IMR-90 (cell line): Measurements from ENCODE around the gene HNRNPH3. TPM values are rescaled to one million over a fixed set of nuclear protein-coding genes. Genes with fewer than 3 reads are reported as not detected.
A peak's percentile ranks its signal among the peaks of the same experiment; 100 is the strongest.

Experiments used
- ATAC-seq: fragments of 200-7000 bp; cut with Tn5 transposase; 2 replicates; pipeline ENCODE4 v1.9.1; 2020; ENCODE audit warnings: low read depth, mild to moderate bottlenecking, moderate library complexity
- BruUV-seq: library from RNA; stranded (reverse); fragments of 400-500 nt; replicated peaks from 2 replicates; lab custom pipeline; 2021; lab: Mats Ljungman, UMichigan
- CTCF ChIA-PET: fragments of 300-600 bp; formaldehyde crosslinking; extraction: SDS; loops from one replicate; lab custom pipeline; 2021; ENCODE audit warnings: antibody characterized with exemption; lab: Yijun Ruan, JAX
- POLR2A ChIA-PET: fragments of 300-600 bp; sonication (Branson Sonifier 250); formaldehyde crosslinking; loops from one replicate; lab custom pipeline; 2022; ENCODE audit warnings: antibody characterized with exemption; ENCODE audit not compliant: unreplicated experiment; lab: Charles Lee
- DNase-seq: peaks from one replicate; pipeline ENCODE4 v3.0.0; 2013
- H2AFZ ChIP-seq: replicated peaks from 2 replicates; pipeline ENCODE3; 2013; ENCODE audit warnings: low read length, mild to moderate bottlenecking; ENCODE audit not compliant: poor library complexity
- H2AK5ac ChIP-seq: 2 replicates; pipeline ENCODE4 v1.6.1; 2013; ENCODE audit warnings: low read depth, low read length, inconsistent platforms
- H2AK9ac ChIP-seq: replicated peaks from 2 replicates; pipeline ENCODE3; 2013; ENCODE audit warnings: mild to moderate bottlenecking, low read depth, low read length, moderate library complexity; ENCODE audit not compliant: poor library complexity
- H2BK120ac ChIP-seq: 2 replicates; pipeline ENCODE4 v1.6.1; 2013; ENCODE audit warnings: low read depth, low read length, inconsistent platforms
- H2BK15ac ChIP-seq: 3 replicates; pipeline ENCODE4 v1.6.1; 2013; ENCODE audit warnings: low read depth, low read length, inconsistent platforms
- H2BK20ac ChIP-seq: 2 replicates; pipeline ENCODE4 v1.6.1; 2013; ENCODE audit warnings: low read depth, mild to moderate bottlenecking, inconsistent platforms, low read length, moderate library complexity
- H2BK5ac ChIP-seq: 2 replicates; pipeline ENCODE4 v1.6.1; 2013; ENCODE audit warnings: mild to moderate bottlenecking, low read depth, low read length, inconsistent platforms; ENCODE audit not compliant: poor library complexity, severe bottlenecking
- H3K14ac ChIP-seq: replicated peaks from 2 replicates; pipeline ENCODE4 v1.6.1; 2013; ENCODE audit warnings: low read depth, low read length, inconsistent platforms
- H3K18ac ChIP-seq: 2 replicates; pipeline ENCODE4 v1.6.1; 2013; ENCODE audit warnings: low read depth, low read length, control low read depth
- H3K23ac ChIP-seq: 2 replicates; pipeline ENCODE4 v1.6.1; 2013; ENCODE audit warnings: low read depth, low read length, inconsistent platforms
- H3K27ac ChIP-seq: 2 replicates; pipeline ENCODE4 v1.5.1; 2013; ENCODE audit warnings: mild to moderate bottlenecking, control low read depth, low read length; ENCODE audit not compliant: insufficient read depth
- H3K27me3 ChIP-seq: 2 replicates; pipeline ENCODE4 v1.6.1; 2013; ENCODE audit warnings: low read length; ENCODE audit not compliant: control insufficient read depth, insufficient read depth
- H3K36me3 ChIP-seq: 2 replicates; pipeline ENCODE4 v1.6.1; 2013; ENCODE audit warnings: low read length, mixed read lengths; ENCODE audit not compliant: control insufficient read depth, insufficient read depth
- H3K4ac ChIP-seq: 2 replicates; pipeline ENCODE4 v1.6.1; 2013; ENCODE audit warnings: low read depth, low read length, inconsistent platforms
- H3K4me1 ChIP-seq: 2 replicates; pipeline ENCODE4 v1.6.1; 2013; ENCODE audit warnings: low read length, mixed read lengths; ENCODE audit not compliant: control insufficient read depth, insufficient read depth
- H3K4me2 ChIP-seq: 2 replicates; pipeline ENCODE4 v1.6.1; 2013; ENCODE audit warnings: low read depth, mild to moderate bottlenecking, control low read depth, low read length, moderate library complexity
- H3K4me3 ChIP-seq: 2 replicates; pipeline ENCODE4 v1.5.1; 2013; ENCODE audit warnings: low read depth, mild to moderate bottlenecking, control low read depth, low read length, moderate library complexity; ENCODE audit not compliant: insufficient read depth
- H3K56ac ChIP-seq: 2 replicates; pipeline ENCODE4 v1.6.1; 2013; ENCODE audit warnings: low read length, inconsistent platforms; ENCODE audit not compliant: insufficient read depth; ENCODE audit errors: extremely low read depth
- H3K79me1 ChIP-seq, 2 experiments: 2 replicates each; pipeline ENCODE4 v1.6.1; 2013; ENCODE audit warnings: low read length in 2 of 2, inconsistent platforms in 1 of 2, low read depth in 1 of 2
- H3K9ac ChIP-seq: 2 replicates; pipeline ENCODE4 v1.6.1; 2013; ENCODE audit warnings: low read depth, low read length, control low read depth
- H3K9me1 ChIP-seq: 2 replicates; pipeline ENCODE4 v1.6.1; 2013; ENCODE audit warnings: low read length, inconsistent platforms; ENCODE audit not compliant: insufficient read depth
- H3K9me3 ChIP-seq: 2 replicates; pipeline ENCODE4 v1.6.1; 2013; ENCODE audit warnings: low read length; ENCODE audit not compliant: control insufficient read depth, insufficient read depth
- H4K20me1 ChIP-seq: 2 replicates; pipeline ENCODE4 v1.6.1; 2013; ENCODE audit warnings: low read length, inconsistent platforms; ENCODE audit not compliant: insufficient read depth
- H4K5ac ChIP-seq: 2 replicates; pipeline ENCODE4 v1.6.1; 2013; ENCODE audit warnings: mild to moderate bottlenecking, low read depth, low read length, control low read depth
- H4K8ac ChIP-seq, 2 experiments: 2 replicates each; pipeline ENCODE4 v1.6.1; 2013; ENCODE audit warnings: low read depth in 2 of 2, low read length in 2 of 2, control low read depth in 1 of 2, inconsistent platforms in 1 of 2
- H4K91ac ChIP-seq: 2 replicates; pipeline ENCODE4 v1.6.1; 2013; ENCODE audit warnings: low read depth, low read length, inconsistent platforms; ENCODE audit not compliant: insufficient read depth
- BHLHE40 ChIP-seq: fragments of 150-350 bp; IDR thresholded peaks from 2 replicates; pipeline ENCODE4 v1.6.1; 2016; ENCODE audit warnings: mild to moderate bottlenecking, low read depth, low read length
- CEBPB ChIP-seq: IDR thresholded peaks from 2 replicates; pipeline ENCODE4 v1.6.1; 2012; ENCODE audit warnings: low read depth, low read length, improper control_type of control experiment
- CHD1 ChIP-seq: IDR thresholded peaks from 2 replicates; pipeline ENCODE4 v1.6.1; 2012; ENCODE audit warnings: low read depth, low read length, improper control_type of control experiment
- ELK1 ChIP-seq: fragments of 150-350 bp; IDR thresholded peaks from 2 replicates; pipeline ENCODE4 v1.6.1; 2016; ENCODE audit warnings: low read depth, mild to moderate bottlenecking, low read length, moderate library complexity, borderline replicate concordance
- FOS ChIP-seq: fragments of 150-350 bp; IDR thresholded peaks from 2 replicates; pipeline ENCODE4 v1.6.1; 2016; ENCODE audit warnings: low read depth, low read length
- MAFK ChIP-seq: IDR thresholded peaks from 2 replicates; pipeline ENCODE4 v1.6.1; 2012; ENCODE audit warnings: low read depth, low read length, improper control_type of control experiment
- MAZ ChIP-seq: IDR thresholded peaks from 2 replicates; pipeline ENCODE4 v1.6.1; 2012; ENCODE audit warnings: low read depth, mild to moderate bottlenecking, low read length, improper control_type of control experiment, moderate library complexity, borderline replicate concordance
- MXI1 ChIP-seq: IDR thresholded peaks from 2 replicates; pipeline ENCODE4 v1.6.1; 2012; ENCODE audit warnings: low read depth, mild to moderate bottlenecking, low read length, moderate library complexity, borderline replicate concordance
- POLR2A ChIP-seq: IDR thresholded peaks from 2 replicates; pipeline ENCODE4 v1.6.1; 2012; ENCODE audit warnings: mild to moderate bottlenecking, low read depth, low read length
- RAD21 ChIP-seq: IDR thresholded peaks from 2 replicates; pipeline ENCODE4 v1.6.1; 2012; ENCODE audit warnings: low read length, improper control_type of control experiment
- RCOR1 ChIP-seq: IDR thresholded peaks from 2 replicates; pipeline ENCODE4 v1.6.1; 2012; ENCODE audit warnings: mild to moderate bottlenecking, low read length, improper control_type of control experiment; ENCODE audit not compliant: insufficient replicate concordance
- RFX5 ChIP-seq: IDR thresholded peaks from 2 replicates; pipeline ENCODE4 v1.8.0; 2012; ENCODE audit warnings: low read depth, mild to moderate bottlenecking, low read length, moderate library complexity
- SMC3 ChIP-seq: fragments of 150-350 bp; IDR thresholded peaks from 2 replicates; pipeline ENCODE4 v1.6.1; 2016; ENCODE audit warnings: low read depth, mild to moderate bottlenecking, antibody characterized with exemption, low read length, moderate library complexity
- WGBS, 2 experiments: methylation state at CpG; one replicate each; pipeline versions ENCODE4 v1.1.5 to v1.1.7; 2013; ENCODE audit warnings: missing lambda C conversion rate in 2 of 2; ENCODE audit not compliant: insufficient read length in 1 of 2; ENCODE audit errors: extremely low coverage in 2 of 2; 5-methylcytosine and 5-hydroxymethylcytosine counted together
- dilution Hi-C: fragments of 300-500 bp; cut with HindIII; formaldehyde crosslinking; loops from one replicate; pipeline ENCODE4 v1.14.3; 2018; ENCODE audit warnings: low sequenced_read_pairs; ENCODE audit not compliant: unreplicated experiment
- in situ Hi-C: fragments of 300-500 bp; cut with MboI; formaldehyde crosslinking; loops from 3 replicates; pipeline ENCODE4 v1.14.3; 2019; ENCODE audit warnings: low sequenced_read_pairs, inconsistent platforms, mixed read lengths
- intact Hi-C: fragments of 100-400 bp; cut with micrococcal nuclease; formaldehyde crosslinking; loops from 2 replicates; pipeline ENCODE4 v1.10.0; 2022
- polyA plus RNA-seq, 3 experiments: library from polyadenylated mRNA; depleted of rRNA; stranded (reverse); fragments of >200 nt; gene quantifications; 2 replicates each; pipeline ENCODE4 v1.2.3, GENCODE V29; 2012; ENCODE audit warnings: low replicate concordance in 1 of 3
- total RNA-seq: library from RNA; depleted of rRNA; stranded (reverse); fragments of >200 nt; gene quantifications from 2 replicates; pipeline ENCODE4 v1.2.3, GENCODE V29; 2012
- TF ChIP-seq, protein P1 (sequence below): conservative IDR thresholded peaks from 2 replicates; pipeline ENCODE4 v1.5.1; 2012; ENCODE audit warnings: mild to moderate bottlenecking, low read depth, low read length, improper control_type of control experiment
- TF ChIP-seq, protein P2 (sequence below): fragments of 150-350 bp; IDR thresholded peaks from 2 replicates; pipeline ENCODE4 v1.6.1; 2017; ENCODE audit warnings: mild to moderate bottlenecking, antibody characterized with exemption, low read length, low read depth

HNRNPH3 gene
- total and polyA plus RNA-seq, 2 of the 4 experiments (the other 2 are of a cell fraction), result 10.6 to 142 TPM

- Histone ChIP-seq H3K4me3 (no peak overlapping the region), H3K14ac (no peak overlapping the region), H3K27me3 (no peaks in the 10 kb centered on the region), H2BK20ac (no peak overlapping the region), H3K36me3 (peaks cover 50% of the 10 kb centered on the region), H3K9me1 (peaks cover 4% of the 10 kb centered on the region; the same call in 1 of the 2 replicates), H3K18ac (no peak overlapping the region), H4K8ac (no peak overlapping the region), H2BK120ac (no peak overlapping the region), H3K79me1 (peaks cover 22 to 35% of the 10 kb centered on the region in 2 experiments), H3K56ac (no peak overlapping the region), H4K5ac (no peak overlapping the region), H3K27ac (no peak overlapping the region), H3K23ac (no peak overlapping the region), H3K4ac (no peak overlapping the region), H4K20me1 (peaks cover 67% of the 10 kb centered on the region), H3K4me2 (no peak overlapping the region), H2BK5ac (no peak overlapping the region), H2BK15ac (peak overlapping the region; percentile 65; the same call in 1 of the 3 replicates), H2AFZ (no peak overlapping the region), H2AK9ac (no peak overlapping the region), H3K4me1 (peaks cover 1% of the 10 kb centered on the region; the same call in 1 of the 2 replicates), H2AK5ac (no peak overlapping the region), H4K91ac (no peak overlapping the region), H3K9me3 (no peaks in the 10 kb centered on the region), H3K9ac (no peak overlapping the region)
- 86% methylated on average over 1 of the region's 8 CpGs; no CpG with 5 or more reads in 1 of the 2 experiments for WGBS, 2 experiments
- in situ Hi-C loops, result no loop called here
- intact Hi-C loops, result loop anchor here (10.0 kb wide), 1 partner anchor 404 kb away; no protein-coding TSS in a partner anchor
- ChIA-PET POLR2A (no interaction called here), CTCF (interaction anchor here (1.0 to 1.8 kb wide), 2 partner anchors 8 to 12 kb away, joined by 3 to 9 read pairs; no protein-coding TSS in a partner anchor)
- DNase-seq (no peak), ATAC-seq (no peak)
- dilution Hi-C loops, result no loop called here
- BruUV-seq, result no TSS peak
- TF ChIP-seq RCOR1 (no peak), ELK1 (no peak), RFX5 (no peak), BHLHE40 (no peak), MAZ (no peak), SMC3 (no peak), MXI1 (no peak), FOS (no peak), RAD21 (no peak), CHD1 (no peak), POLR2A (no peak), CEBPB (no peak), MAFK (no peak)
- TF ChIP-seq, protein P1, sequence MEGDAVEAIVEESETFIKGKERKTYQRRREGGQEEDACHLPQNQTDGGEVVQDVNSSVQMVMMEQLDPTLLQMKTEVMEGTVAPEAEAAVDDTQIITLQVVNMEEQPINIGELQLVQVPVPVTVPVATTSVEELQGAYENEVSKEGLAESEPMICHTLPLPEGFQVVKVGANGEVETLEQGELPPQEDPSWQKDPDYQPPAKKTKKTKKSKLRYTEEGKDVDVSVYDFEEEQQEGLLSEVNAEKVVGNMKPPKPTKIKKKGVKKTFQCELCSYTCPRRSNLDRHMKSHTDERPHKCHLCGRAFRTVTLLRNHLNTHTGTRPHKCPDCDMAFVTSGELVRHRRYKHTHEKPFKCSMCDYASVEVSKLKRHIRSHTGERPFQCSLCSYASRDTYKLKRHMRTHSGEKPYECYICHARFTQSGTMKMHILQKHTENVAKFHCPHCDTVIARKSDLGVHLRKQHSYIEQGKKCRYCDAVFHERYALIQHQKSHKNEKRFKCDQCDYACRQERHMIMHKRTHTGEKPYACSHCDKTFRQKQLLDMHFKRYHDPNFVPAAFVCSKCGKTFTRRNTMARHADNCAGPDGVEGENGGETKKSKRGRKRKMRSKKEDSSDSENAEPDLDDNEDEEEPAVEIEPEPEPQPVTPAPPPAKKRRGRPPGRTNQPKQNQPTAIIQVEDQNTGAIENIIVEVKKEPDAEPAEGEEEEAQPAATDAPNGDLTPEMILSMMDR, result no peak
- TF ChIP-seq, protein P2, sequence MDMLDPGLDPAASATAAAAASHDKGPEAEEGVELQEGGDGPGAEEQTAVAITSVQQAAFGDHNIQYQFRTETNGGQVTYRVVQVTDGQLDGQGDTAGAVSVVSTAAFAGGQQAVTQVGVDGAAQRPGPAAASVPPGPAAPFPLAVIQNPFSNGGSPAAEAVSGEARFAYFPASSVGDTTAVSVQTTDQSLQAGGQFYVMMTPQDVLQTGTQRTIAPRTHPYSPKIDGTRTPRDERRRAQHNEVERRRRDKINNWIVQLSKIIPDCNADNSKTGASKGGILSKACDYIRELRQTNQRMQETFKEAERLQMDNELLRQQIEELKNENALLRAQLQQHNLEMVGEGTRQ, result no peak
Measured at GRCh38 chr10:68340358-68341080, 8.7 kb downstream of the HNRNPH3 start.
